Midbrain (tissue), 1 donor: ENCODE results near the gene WDFY4.

Experiments used
- DNase-seq: peaks from one replicate; lab custom pipeline; 2025; lab: John Stamatoyannopoulos, UW

The WDFY4 gene

GRCh38 chr10:48773580-48773979 is 88.9 kb downstream of the WDFY4 start:
- no peak for DNase-seq

GRCh38 chr10:48774416-48775205 is 89.9 kb downstream of the WDFY4 start:
- no peak for DNase-seq

GRCh38 chr10:48775206-48775517 is 90.5 kb downstream of the WDFY4 start:
- no peak for DNase-seq

GRCh38 chr10:48776005-48776522 is 91.4 kb downstream of the WDFY4 start:
- no peak for DNase-seq

GRCh38 chr10:48776528-48776927 is 91.9 kb downstream of the WDFY4 start:
- no peak for DNase-seq

- DNase-seq, result no peak
Measured at GRCh38 chr10:48777110-48777509, 92.4 kb downstream of the WDFY4 start.

GRCh38 chr10:48778193-48778857 is 93.7 kb downstream of the WDFY4 start:
- no peak for DNase-seq

GRCh38 chr10:48779077-48779476 is 94.4 kb downstream of the WDFY4 start:
- no peak for DNase-seq

- no peak for DNase-seq
Measured at GRCh38 chr10:48779546-48780152, 95.0 kb downstream of the WDFY4 start.

GRCh38 chr10:48780341-48780740 is 95.7 kb downstream of the WDFY4 start:
- no peak for DNase-seq

GRCh38 chr10:48782386-48782785 is 97.7 kb downstream of the WDFY4 start:
- no peak for DNase-seq

GRCh38 chr10:48784031-48784430 is 99.4 kb downstream of the WDFY4 start:
- DNase-seq, result no peak

GRCh38 chr10:48785796-48786195 is 101.1 kb downstream of the WDFY4 start:
- no peak for DNase-seq

- DNase-seq, result no peak
Measured at GRCh38 chr10:48786606-48787282, 102.1 kb downstream of the WDFY4 start.

- no peak for DNase-seq
Measured at GRCh38 chr10:48788554-48788953, 103.9 kb downstream of the WDFY4 start.

GRCh38 chr10:48789486-48790456 is 105.1 kb downstream of the WDFY4 start:
- DNase-seq, result no peak

- no peak for DNase-seq
Measured at GRCh38 chr10:48790457-48791044, 105.9 kb downstream of the WDFY4 start.

- DNase-seq, result no peak
Measured at GRCh38 chr10:48791267-48791928, 106.7 kb downstream of the WDFY4 start.

GRCh38 chr10:48792121-48792520 is 107.4 kb downstream of the WDFY4 start:
- DNase-seq, result no peak

- no peak for DNase-seq
Measured at GRCh38 chr10:48792687-48793096, 108.0 kb downstream of the WDFY4 start.
